A549 (cell line): ENCODE results near the gene TNS3. TPM values are rescaled to one million over a fixed set of nuclear protein-coding genes. Genes with fewer than 3 reads are reported as not detected.

Source experiments
- ATAC-seq, 2 experiments: fragments of 200-7000 bp in 1 of 2; fragments of >200 bp in 1 of 2; cut with Nextera tagmentation in 1 of 2; cut with Tn5 transposase in 1 of 2; 3 replicates each; pipeline versions ENCODE4 v1.8.0 to v1.9.1; 2018 to 2020; ENCODE audit warnings: mild to moderate bottlenecking in 1 of 2, moderate library complexity in 1 of 2
- CTCF ChIA-PET: fragments of 300-600 bp; sonication (Branson Sonifier 250); formaldehyde crosslinking; extraction: SDS; loops from one replicate; lab custom pipeline; 2021; ENCODE audit warnings: antibody characterized with exemption, inconsistent platforms; lab: Yijun Ruan, JAX
- POLR2A ChIA-PET: fragments of 350-600 bp; formaldehyde crosslinking; extraction: SDS; loops from one replicate; lab custom pipeline; 2021; ENCODE audit warnings: antibody characterized with exemption, inconsistent platforms; lab: Yijun Ruan, JAX
- DNase-seq, 2 experiments: peaks; one replicate each; pipeline versions ENCODE4 v3.0.0 to v3.0.0-alpha.2; 2011 to 2016; ENCODE audit warnings: low read depth in 1 of 2, low spot score in 1 of 2
- FAIRE-seq: peaks from 2 replicates; lab custom pipeline; 2011; peaks lifted over from hg19 to GRCh38; lab: Jason Lieb, UNC
- H3K27ac ChIP-seq, 2 experiments: fragments of >200 bp; sonication (Bioruptor Twin); formaldehyde crosslinking; 3 replicates each; pipeline ENCODE4 v1.5.1; 2016 to 2017
- H3K4me1 ChIP-seq: fragments of >200 bp; sonication (Bioruptor Twin); formaldehyde crosslinking; 3 replicates; pipeline ENCODE4 v1.6.1; 2016
- H3K4me2 ChIP-seq: fragments of >200 bp; sonication (Bioruptor Twin); formaldehyde crosslinking; 3 replicates; pipeline ENCODE4 v1.6.1; 2016
- H3K4me3 ChIP-seq: fragments of >200 bp; sonication (Bioruptor Twin); formaldehyde crosslinking; 3 replicates; pipeline ENCODE4 v1.5.1; 2016
- H3K9me3 ChIP-seq: fragments of >200 bp; sonication (Bioruptor Twin); formaldehyde crosslinking; 3 replicates; pipeline ENCODE4 v1.6.1; 2016
- CEBPB ChIP-seq, 2 experiments: fragments of >200 bp in 1 of 2; sonication (Bioruptor Twin) in 1 of 2; formaldehyde crosslinking in 1 of 2; IDR thresholded peaks; 2 replicates each; pipeline ENCODE4 v1.6.1; 2012 to 2016
- CHD2 ChIP-seq: fragments of 150-350 bp; IDR thresholded peaks from 2 replicates; pipeline ENCODE4 v1.6.1; 2014; ENCODE audit warnings: low read length; ENCODE audit not compliant: partially characterized antibody
- CHD4 ChIP-seq: fragments of 200-600 bp; sonication (generic); IDR thresholded peaks from 2 replicates; pipeline ENCODE4 v1.6.1; 2016; ENCODE audit warnings: antibody characterized with exemption, mild to moderate bottlenecking, borderline replicate concordance
- EHMT2 ChIP-seq: fragments of 200-600 bp; sonication (generic); IDR thresholded peaks from 2 replicates; pipeline ENCODE4 v1.6.1; 2016; ENCODE audit warnings: antibody characterized with exemption, low read depth, mild to moderate bottlenecking, moderate library complexity
- ESRRA ChIP-seq: fragments of 150-350 bp; IDR thresholded peaks from 2 replicates; pipeline ENCODE4 v1.6.1; 2014; ENCODE audit warnings: mild to moderate bottlenecking, low read length, borderline replicate concordance
- FOSL2 ChIP-seq, 2 experiments: fragments of 450-650 bp in 1 of 2; fragments of >200 bp in 1 of 2; sonication (Bioruptor Twin) in 1 of 2; formaldehyde crosslinking; IDR thresholded peaks; 2 replicates each; pipeline versions ENCODE4 v1.5.0 to v1.6.1; 2016 to 2020; ENCODE audit warnings: mild to moderate bottlenecking in 1 of 2, moderate library complexity in 1 of 2
- MAX ChIP-seq: IDR thresholded peaks from 2 replicates; pipeline ENCODE4 v1.6.1; 2012
- MAZ ChIP-seq: fragments of 150-350 bp; IDR thresholded peaks from 2 replicates; pipeline ENCODE4 v1.6.1; 2014; ENCODE audit warnings: antibody characterized with exemption, low read depth, low read length, borderline replicate concordance
- MYC ChIP-seq: IDR thresholded peaks from 2 replicates; pipeline ENCODE4 v1.6.1; 2012; ENCODE audit warnings: mild to moderate bottlenecking, inconsistent platforms, low read length, improper control_type of control experiment, borderline replicate concordance
- NR3C1 ChIP-seq: fragments of >200 bp; sonication (Bioruptor Twin); formaldehyde crosslinking; IDR thresholded peaks from 3 replicates; pipeline ENCODE4 v1.6.1; 2017
- RNF2 ChIP-seq: fragments of 200-600 bp; sonication (generic); IDR thresholded peaks from 2 replicates; pipeline ENCODE4 v1.6.1; 2016; ENCODE audit warnings: low read depth, mild to moderate bottlenecking, antibody characterized with exemption, moderate library complexity, borderline replicate concordance
- SMC3 ChIP-seq: fragments of >200 bp; sonication (Bioruptor Twin); formaldehyde crosslinking; IDR thresholded peaks from 3 replicates; pipeline ENCODE4 v1.6.1; 2018; ENCODE audit warnings: inconsistent platforms
- USF2 ChIP-seq: fragments of 450-650 bp; IDR thresholded peaks from 2 replicates; pipeline ENCODE4 v1.6.1; 2014; ENCODE audit warnings: antibody characterized with exemption
- ZFP36 ChIP-seq: fragments of 450-650 bp; IDR thresholded peaks from 2 replicates; pipeline ENCODE4 v1.6.1; 2014; ENCODE audit warnings: borderline replicate concordance; ENCODE audit not compliant: partially characterized antibody
- WGBS: methylation state at CpG from one replicate; pipeline ENCODE4 v1.1.6; 2017; ENCODE audit errors: missing lambda C conversion rate; 5-methylcytosine and 5-hydroxymethylcytosine counted together
- polyA plus RNA-seq, 4 experiments: library from polyadenylated mRNA; depleted of rRNA in 3 of 4; stranded (reverse); fragments of >200 nt; fragmentation: RNase III in 1 of 4; extraction: RNeasy Plus Mini Kit Qiagen cat#74134 plus additional on column Dnase treatment in 1 of 4; gene quantifications; 2 replicates in 3 of 4; 3 replicates in 1 of 4; pipeline ENCODE4 v1.2.3, GENCODE V29; 2011 to 2017
- TF ChIP-seq, protein P1 (sequence below): fragments of 150-350 bp; IDR thresholded peaks from 2 replicates; pipeline ENCODE4 v1.6.1; 2014; ENCODE audit warnings: low read depth, mild to moderate bottlenecking, low read length
- TF ChIP-seq, protein P2 (sequence below): IDR thresholded peaks from 2 replicates; pipeline ENCODE4 v1.6.1; 2012
- TF ChIP-seq, protein P3 (sequence below): fragments of 250-450 bp; sonication (Bioruptor Pico); IDR thresholded peaks from 2 replicates; pipeline ENCODE4 v1.5.0; 2020; ENCODE audit warnings: low read depth, mild to moderate bottlenecking, moderate library complexity

Gene TNS3
- polyA plus RNA-seq, 2 of the 4 experiments (the other 2 are of a cell fraction): 107 to 134 TPM

DNA sequence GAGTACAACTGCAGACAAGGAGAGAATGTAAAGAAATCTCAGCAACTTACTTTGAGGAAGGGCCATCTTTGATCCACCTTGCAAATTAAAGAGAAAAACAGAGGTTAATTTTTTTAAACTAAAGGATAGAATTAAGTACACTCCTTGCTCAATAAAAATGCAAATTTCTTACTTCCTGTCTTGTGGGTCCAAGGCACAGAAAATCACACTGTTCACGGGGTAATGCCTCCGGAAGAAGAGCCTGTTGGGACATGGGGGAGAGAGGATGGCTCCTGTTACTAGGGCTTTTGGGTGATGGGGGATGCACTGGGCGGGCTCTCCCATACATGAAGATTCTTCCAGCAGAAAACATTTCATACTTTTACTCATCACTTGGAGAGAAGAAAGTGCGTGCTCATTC lies 301.8 kb downstream of the TNS3 start (continued):
- TF ChIP-seq, protein P1, sequence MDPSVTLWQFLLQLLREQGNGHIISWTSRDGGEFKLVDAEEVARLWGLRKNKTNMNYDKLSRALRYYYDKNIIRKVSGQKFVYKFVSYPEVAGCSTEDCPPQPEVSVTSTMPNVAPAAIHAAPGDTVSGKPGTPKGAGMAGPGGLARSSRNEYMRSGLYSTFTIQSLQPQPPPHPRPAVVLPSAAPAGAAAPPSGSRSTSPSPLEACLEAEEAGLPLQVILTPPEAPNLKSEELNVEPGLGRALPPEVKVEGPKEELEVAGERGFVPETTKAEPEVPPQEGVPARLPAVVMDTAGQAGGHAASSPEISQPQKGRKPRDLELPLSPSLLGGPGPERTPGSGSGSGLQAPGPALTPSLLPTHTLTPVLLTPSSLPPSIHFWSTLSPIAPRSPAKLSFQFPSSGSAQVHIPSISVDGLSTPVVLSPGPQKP: no peak
- no peak for TF ChIP-seq SMC3

- Histone ChIP-seq H3K4me1 (peaks cover 3% of the 10 kb centered on the region), H3K27ac (no peak overlapping the region), H3K4me2 (no peak overlapping the region), H3K4me3 (no peak overlapping the region), H3K9me3 (peaks cover 9% of the 10 kb centered on the region; the same call in 1 of the 3 replicates)
- ATAC-seq: no peak
- ChIA-PET CTCF (interaction anchor here (0.7 to 5.3 kb wide), 3 partner anchors 11 to 24 kb away, joined by 3 to 47 read pairs (median 3); no protein-coding TSS in a partner anchor), POLR2A (no interaction called here)
- no peak for FAIRE-seq
- 88% methylated on average over 6 of the region's 6 CpGs for WGBS
- TF ChIP-seq EHMT2: no peak
- no peak for TF ChIP-seq MYC
- TF ChIP-seq MAX: no peak
- TF ChIP-seq NR3C1: no peak
- TF ChIP-seq, protein P2, sequence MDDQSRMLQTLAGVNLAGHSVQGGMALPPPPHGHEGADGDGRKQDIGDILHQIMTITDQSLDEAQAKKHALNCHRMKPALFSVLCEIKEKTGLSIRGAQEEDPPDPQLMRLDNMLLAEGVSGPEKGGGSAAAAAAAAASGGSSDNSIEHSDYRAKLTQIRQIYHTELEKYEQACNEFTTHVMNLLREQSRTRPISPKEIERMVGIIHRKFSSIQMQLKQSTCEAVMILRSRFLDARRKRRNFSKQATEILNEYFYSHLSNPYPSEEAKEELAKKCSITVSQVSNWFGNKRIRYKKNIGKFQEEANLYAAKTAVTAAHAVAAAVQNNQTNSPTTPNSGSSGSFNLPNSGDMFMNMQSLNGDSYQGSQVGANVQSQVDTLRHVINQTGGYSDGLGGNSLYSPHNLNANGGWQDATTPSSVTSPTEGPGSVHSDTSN: no peak
- no peak for TF ChIP-seq RNF2
- TF ChIP-seq FOSL2 (IDR thresholded peaks at IDR 0.05): no peak
- TF ChIP-seq FOSL2 (CRISPR knock-in tag; IDR thresholded peaks at IDR 0.05): no peak
- no peak for TF ChIP-seq CHD4
- TF ChIP-seq MAZ: no peak
- TF ChIP-seq ESRRA: no peak
- no peak for TF ChIP-seq CEBPB (IDR thresholded peaks at IDR 0.05)
- TF ChIP-seq ZFP36: no peak
- TF ChIP-seq, protein P3, sequence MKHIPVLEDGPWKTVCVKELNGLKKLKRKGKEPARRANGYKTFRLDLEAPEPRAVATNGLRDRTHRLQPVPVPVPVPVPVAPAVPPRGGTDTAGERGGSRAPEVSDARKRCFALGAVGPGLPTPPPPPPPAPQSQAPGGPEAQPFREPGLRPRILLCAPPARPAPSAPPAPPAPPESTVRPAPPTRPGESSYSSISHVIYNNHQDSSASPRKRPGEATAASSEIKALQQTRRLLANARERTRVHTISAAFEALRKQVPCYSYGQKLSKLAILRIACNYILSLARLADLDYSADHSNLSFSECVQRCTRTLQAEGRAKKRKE (CRISPR knock-in tag): no peak
- DNase-seq: no peak
Measured at GRCh38 chr7:47278043-47278442, 303.9 kb downstream of the TNS3 start.

GRCh38 chr7:47277321-47277781 lies 304.6 kb downstream of the TNS3 start:
- no peaks in the 10 kb centered on the region for H3K4me1 ChIP-seq
- 91% methylated on average over 19 of the region's 20 CpGs for WGBS
- H3K4me3 ChIP-seq: no peak overlapping the region
- no peak overlapping the region for H3K27ac ChIP-seq
- TF ChIP-seq CHD2: no peak
- TF ChIP-seq, all 56 proteins: peak for 0
- no peak for ATAC-seq
- Histone ChIP-seq H3K9me3 (peaks cover 12% of the 10 kb centered on the region; the same call in 1 of the 3 replicates), H3K4me2 (no peak overlapping the region)
- CTCF ChIA-PET: interaction anchor here (5.3 kb wide), 1 partner anchor 12 kb away, joined by 47 read pairs; no protein-coding TSS in a partner anchor
- DNase-seq: no peak
- no peak for FAIRE-seq
- POLR2A ChIA-PET: no interaction called here

DNA sequence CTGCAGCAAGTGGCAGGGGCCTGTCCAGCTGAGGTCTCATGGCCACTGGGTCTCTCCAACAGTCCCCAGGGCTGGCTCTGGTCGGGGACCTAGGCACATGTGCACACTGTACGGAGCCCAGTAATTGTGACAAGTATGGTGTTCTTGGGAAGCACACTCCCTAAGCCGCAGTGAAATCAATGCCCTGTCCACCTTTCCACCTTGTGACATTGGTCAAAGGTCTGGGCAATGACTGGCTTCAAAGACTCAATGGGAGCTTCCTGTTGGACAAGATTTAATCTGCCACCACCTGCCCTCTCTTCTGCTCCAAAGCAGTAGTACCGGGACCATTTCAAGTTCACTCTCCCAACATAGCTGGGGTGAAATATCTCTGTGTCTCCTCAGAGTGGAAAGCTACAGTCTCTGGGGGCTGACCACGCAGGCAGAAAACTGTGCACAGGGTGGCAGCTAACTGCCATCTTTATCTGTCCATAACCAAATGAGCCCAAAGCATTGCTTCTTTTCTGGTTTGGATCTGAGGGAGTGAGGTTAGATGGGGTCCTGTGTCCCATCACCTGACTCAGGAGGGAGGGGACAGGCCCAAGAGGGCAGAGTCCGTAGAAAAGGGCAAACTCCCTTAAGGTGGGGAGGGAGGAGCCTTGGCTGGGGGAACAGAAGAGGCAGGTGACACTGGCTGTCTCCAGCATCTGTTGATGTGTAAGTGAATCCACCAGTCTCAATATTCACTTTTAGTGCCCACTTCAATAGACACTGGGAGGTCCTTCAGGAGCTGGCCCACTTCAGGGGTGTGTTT lies 307.7 kb downstream of the TNS3 start:
- Histone ChIP-seq H3K4me3 (no peak overlapping the region), H3K4me2 (no peak overlapping the region), H3K27ac (no peak overlapping the region)
- 91% methylated on average over 6 of the region's 6 CpGs for WGBS
- DNase-seq: no peak
- TF ChIP-seq USF2 (no peak), FOSL2 (IDR thresholded peaks at IDR 0.05) (no peak), FOSL2 (CRISPR knock-in tag; IDR thresholded peaks at IDR 0.05) (no peak)
- TF ChIP-seq, all 56 proteins: peak for 0
- Histone ChIP-seq H3K4me1 (no peaks in the 10 kb centered on the region), H3K9me3 (peaks cover 12% of the 10 kb centered on the region; the same call in 1 of the 3 replicates)
- FAIRE-seq: no peak
- ChIA-PET CTCF (interaction anchor here (1.7 to 5.3 kb wide), 2 partner anchors 8 to 20 kb away, joined by 7 to 47 read pairs; no protein-coding TSS in a partner anchor), POLR2A (no interaction called here)
- ATAC-seq: peak in 1 of 2 experiments; percentile 23; a peak in 3 of 6 replicates
